Muscle of leg (tissue), 11 donors: ENCODE measurements around the gene CLDN9. TPM values are rescaled to one million over a fixed set of nuclear protein-coding genes. Genes with fewer than 3 reads are reported as not detected.
A peak's percentile ranks its signal among the peaks of the same experiment; 100 is the strongest.
"Not testable (repeated sequence)": the region's sequence is repeated elsewhere in the genome, so short reads cannot be mapped to it uniquely, and the experiment has no call there.

Source experiments
- DNase-seq: peaks from one replicate; pipeline ENCODE4 v3.0.0; 2013
- H3K27ac ChIP-seq: one replicate; pipeline ENCODE4 v1.5.1; 2013; ENCODE audit warnings: mild to moderate bottlenecking, low read length, control low read depth
- H3K27me3 ChIP-seq: one replicate; pipeline ENCODE4 v1.6.1; 2013; ENCODE audit warnings: low read length; ENCODE audit not compliant: control insufficient read depth, insufficient read depth
- H3K36me3 ChIP-seq: one replicate; pipeline ENCODE4 v1.6.1; 2013; ENCODE audit warnings: low read length; ENCODE audit not compliant: control insufficient read depth, insufficient read depth
- H3K4me1 ChIP-seq: one replicate; pipeline ENCODE4 v1.6.1; 2013; ENCODE audit warnings: low read length; ENCODE audit not compliant: control insufficient read depth, insufficient read depth
- H3K4me3 ChIP-seq: one replicate; pipeline ENCODE4 v1.5.1; 2013; ENCODE audit warnings: low read length, control low read depth
- H3K9me3 ChIP-seq: replicated peaks from 2 replicates; pipeline ENCODE4 v1.6.1; 2013; ENCODE audit warnings: low read depth, low read length; ENCODE audit not compliant: control insufficient read depth
- WGBS: methylation state at CpG from one replicate; pipeline ENCODE4 v1.1.5; 2013; ENCODE audit warnings: missing lambda C conversion rate; ENCODE audit not compliant: insufficient coverage; 5-methylcytosine and 5-hydroxymethylcytosine counted together
- polyA plus RNA-seq, 8 donors: library from polyadenylated mRNA; unstranded; fragments of 120-200 nt; gene quantifications; one replicate each; pipeline versions ENCODE4 v1.2.1 to v1.2.3, GENCODE V29; 2013; ENCODE audit warnings: inconsistent platforms in 1 of 8, low replicate concordance in 1 of 8; ENCODE audit not compliant: insufficient read length in 8 of 8, insufficient read depth in 1 of 8
- total RNA-seq: library from RNA; stranded (reverse); fragments of 120-200 nt; gene quantifications from one replicate; pipeline ENCODE4 v1.2.4, GENCODE V29; 2013

CLDN9 gene
- total and polyA plus RNA-seq, 9 donors, result 0.36 to 3.0 (median 1.4) TPM

DNA sequence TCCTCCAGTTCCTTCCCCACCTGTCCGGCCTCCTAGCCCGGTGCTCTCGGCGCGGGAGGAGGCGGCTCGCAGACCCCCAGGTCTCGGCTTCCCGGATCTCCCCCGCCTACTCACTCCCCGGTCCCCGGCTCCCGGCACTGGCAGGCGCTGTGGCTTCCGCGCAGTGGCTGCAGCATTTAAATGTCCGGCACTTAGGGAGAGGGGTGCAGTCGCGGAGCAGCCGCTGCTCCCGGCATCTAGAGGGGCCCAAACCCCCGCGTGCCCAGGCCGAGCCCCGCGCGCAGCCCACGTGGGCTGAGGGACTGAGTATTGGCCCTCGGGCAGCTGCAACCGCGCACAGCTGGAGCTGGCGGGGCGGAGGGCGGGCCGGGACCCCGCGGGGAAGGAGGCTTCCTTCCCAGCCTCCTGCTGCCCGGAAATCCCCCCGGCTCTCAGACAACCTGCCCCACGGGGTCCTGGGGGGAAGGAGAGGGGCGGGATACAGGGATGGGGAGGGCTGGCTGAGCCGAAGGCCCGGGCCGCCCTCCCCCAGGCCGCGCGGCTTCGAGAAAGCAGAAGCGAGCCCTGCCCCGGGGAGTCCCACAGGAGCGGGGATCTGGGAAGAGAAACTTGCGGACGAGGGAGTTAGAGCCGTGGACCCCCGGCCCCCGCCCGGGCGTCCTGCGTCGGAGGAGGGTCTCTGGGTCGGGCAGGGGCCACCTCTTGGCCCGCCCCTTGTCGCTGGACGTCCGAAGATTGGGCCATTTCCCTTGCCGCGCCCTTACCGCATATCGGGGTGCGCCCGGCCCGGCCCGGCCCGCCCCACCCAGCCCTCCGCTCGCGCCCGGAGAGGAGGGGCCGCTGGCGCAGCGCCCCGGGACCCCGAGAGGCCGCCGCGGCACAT is 33.3 kb downstream of the CLDN9 start, which contains the start of gene MMP25:
Gene MMP25 (plus strand): TSS at position 804 of the 883 bp plus-strand sequence. CDS start 357 bp downstream, outside the sequence.
- peak; percentile 55 for DNase-seq
- Histone ChIP-seq H3K4me1 (peaks cover 14% of the 10 kb centered on the region), H3K27me3 (peaks cover 94% of the 10 kb centered on the region), H3K9me3 (no peaks in the 10 kb centered on the region), H3K36me3 (no peaks in the 10 kb centered on the region), H3K4me3 (peak within 1 kb of the TSS; percentile 43), H3K27ac (no peak within 1 kb of the TSS)
- WGBS, result under 1% methylated on average over 76 of the region's 86 CpGs

DNA sequence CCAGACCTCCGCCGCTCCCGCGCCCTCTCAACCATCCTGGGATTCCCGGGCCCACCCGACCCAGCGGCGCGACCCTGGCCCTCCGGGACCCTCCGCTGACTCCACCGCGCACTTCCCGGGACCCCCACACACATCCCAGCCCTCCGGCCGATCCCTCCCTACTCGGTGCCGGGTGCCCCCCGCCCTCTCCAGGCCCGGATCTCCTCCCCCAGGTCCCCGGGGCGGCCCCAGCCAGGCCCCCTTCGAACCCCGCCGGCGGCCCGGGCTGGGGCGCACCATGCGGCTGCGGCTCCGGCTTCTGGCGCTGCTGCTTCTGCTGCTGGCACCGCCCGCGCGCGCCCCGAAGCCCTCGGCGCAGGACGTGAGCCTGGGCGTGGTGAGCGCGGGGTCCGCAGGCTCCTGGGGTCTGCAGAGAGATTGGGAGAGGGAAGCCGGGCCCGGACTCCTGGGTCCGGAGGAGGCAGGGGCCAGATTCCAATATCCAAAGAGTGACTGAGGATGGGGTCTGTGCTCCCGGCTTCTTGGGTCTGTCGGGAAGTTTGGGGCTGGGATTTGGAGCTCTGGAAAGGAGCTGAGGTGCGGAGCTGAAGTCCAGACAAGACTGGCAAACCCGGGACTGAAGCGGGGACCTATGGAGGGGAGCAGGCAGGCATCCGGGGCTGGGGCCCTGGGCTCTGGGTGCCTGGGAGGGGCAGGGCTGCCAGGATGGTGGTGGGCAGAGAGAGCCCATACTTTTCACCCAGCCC is 34.1 kb downstream of the CLDN9 start:
- H3K27ac ChIP-seq, result no peak overlapping the region
- H3K4me3 ChIP-seq, result peak overlapping the region; percentile 43
- no peaks in the 10 kb centered on the region for H3K36me3 ChIP-seq
- WGBS, result 2% methylated on average over 43 of the region's 54 CpGs
- H3K4me1 ChIP-seq, result peaks cover 14% of the 10 kb centered on the region
- DNase-seq, result no peak
- H3K9me3 ChIP-seq, result no peaks in the 10 kb centered on the region
- H3K27me3 ChIP-seq, result peaks cover 90% of the 10 kb centered on the region

DNA sequence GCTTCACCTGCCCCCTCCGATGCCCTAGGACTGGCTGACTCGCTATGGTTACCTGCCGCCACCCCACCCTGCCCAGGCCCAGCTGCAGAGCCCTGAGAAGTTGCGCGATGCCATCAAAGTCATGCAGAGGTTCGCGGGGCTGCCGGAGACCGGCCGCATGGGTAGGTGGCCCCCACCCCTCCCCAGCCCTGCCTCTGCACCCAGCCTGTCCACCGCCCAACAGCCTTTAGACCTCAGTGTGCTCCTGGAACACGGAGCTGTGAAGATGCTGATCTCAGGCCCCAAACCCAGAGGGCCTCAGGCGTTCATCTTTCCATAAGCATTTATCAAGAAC is 34.6 kb downstream of the CLDN9 start:
- WGBS, result 8% methylated on average over 13 of the region's 13 CpGs
- Histone ChIP-seq H3K4me1 (peaks cover 14% of the 10 kb centered on the region), H3K9me3 (no peaks in the 10 kb centered on the region), H3K36me3 (no peaks in the 10 kb centered on the region), H3K27ac (no peak overlapping the region), H3K4me3 (no peak overlapping the region), H3K27me3 (peaks cover 85% of the 10 kb centered on the region)
- DNase-seq, result no peak

- H3K36me3 ChIP-seq, result peaks cover 3% of the 10 kb centered on the region
- no peak overlapping the region for H3K27ac ChIP-seq
- no peaks in the 10 kb centered on the region for H3K9me3 ChIP-seq
- no peak overlapping the region for H3K4me3 ChIP-seq
- H3K27me3 ChIP-seq, result peaks cover 59% of the 10 kb centered on the region
- no peak for DNase-seq
- WGBS, result 73% methylated on average over 18 of the region's 26 CpGs
- H3K4me1 ChIP-seq, result peaks cover 14% of the 10 kb centered on the region
These were observed 37.3 kb downstream of the CLDN9 start for GRCh38 chr16:3049921-3050481.

DNA sequence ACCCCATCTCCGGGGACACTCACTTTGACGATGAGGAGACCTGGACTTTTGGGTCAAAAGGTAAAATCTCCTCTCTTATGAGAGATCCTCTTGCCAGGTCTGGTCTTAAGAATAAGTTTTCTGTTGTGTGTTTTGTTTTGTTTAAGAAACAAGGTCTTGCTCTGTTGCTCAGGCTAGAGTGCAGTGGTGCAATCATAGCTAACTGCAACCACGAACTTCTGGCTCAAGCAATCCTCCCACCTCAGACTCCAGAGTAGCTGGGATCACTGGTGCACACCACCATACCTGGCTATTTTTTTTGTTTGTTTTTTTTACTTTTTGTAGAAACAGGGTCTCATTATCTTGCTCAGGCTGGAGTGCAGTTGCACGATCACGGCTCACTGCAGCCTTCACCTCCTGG is 37.8 kb downstream of the CLDN9 start:
- Histone ChIP-seq H3K9me3 (no peaks in the 10 kb centered on the region), H3K4me1 (peaks cover 12% of the 10 kb centered on the region), H3K4me3 (no peak overlapping the region), H3K36me3 (peaks cover 3% of the 10 kb centered on the region), H3K27ac (no peak overlapping the region), H3K27me3 (peaks cover 55% of the 10 kb centered on the region)
- no CpG with 5 or more reads among the region's 5 CpGs for WGBS
- no peak for DNase-seq

- 33% methylated on average over 1 of the region's 4 CpGs for WGBS
- H3K27me3 ChIP-seq, result peaks cover 49% of the 10 kb centered on the region
- H3K9me3 ChIP-seq, result no peaks in the 10 kb centered on the region
- no peak overlapping the region for H3K27ac ChIP-seq
- H3K36me3 ChIP-seq, result peaks cover 3% of the 10 kb centered on the region
- DNase-seq, result no peak
- H3K4me1 ChIP-seq, result peaks cover 8% of the 10 kb centered on the region
- no peak overlapping the region for H3K4me3 ChIP-seq
These were observed 38.3 kb downstream of the CLDN9 start for GRCh38 chr16:3051009-3051408.

DNA sequence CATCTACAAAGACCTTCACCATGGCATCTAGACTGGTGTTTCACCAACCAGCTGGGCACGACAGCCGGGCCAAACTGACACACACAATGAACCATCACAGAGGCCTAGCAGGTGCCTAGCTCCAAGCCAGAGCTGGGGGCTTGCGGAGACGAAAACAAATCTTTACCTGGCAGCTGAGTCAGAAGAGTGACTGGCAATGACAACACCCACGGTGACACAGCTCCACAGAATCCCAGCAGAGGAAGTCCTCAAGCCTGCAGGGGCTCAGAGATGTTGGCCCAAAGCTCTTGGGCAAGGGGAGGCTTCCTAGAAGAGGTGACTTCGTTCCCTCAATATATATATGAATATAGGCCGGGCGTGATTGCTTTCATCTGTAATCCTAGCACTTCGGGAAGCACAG is 38.8 kb downstream of the CLDN9 start:
- Histone ChIP-seq H3K27me3 (peaks cover 45% of the 10 kb centered on the region), H3K4me1 (peaks cover 4% of the 10 kb centered on the region), H3K9me3 (no peaks in the 10 kb centered on the region), H3K4me3 (no peak overlapping the region), H3K36me3 (peaks cover 3% of the 10 kb centered on the region), H3K27ac (no peak overlapping the region)
- 64% methylated on average over 3 of the region's 9 CpGs for WGBS
- no peak for DNase-seq

GRCh38 chr16:3052571-3053329 is 40.0 kb downstream of the CLDN9 start:
- WGBS, result no CpG with 5 or more reads among the region's 12 CpGs
- H3K4me3 ChIP-seq, H3K36me3 ChIP-seq, DNase-seq, H3K27ac ChIP-seq, H3K9me3 ChIP-seq, H3K4me1 ChIP-seq: not testable (repeated sequence)
- peaks cover 36% of the 10 kb centered on the region for H3K27me3 ChIP-seq

- WGBS, result 80% methylated on average over 4 of the region's 13 CpGs
- DNase-seq, H3K9me3 ChIP-seq, H3K4me3 ChIP-seq, H3K4me1 ChIP-seq, H3K27ac ChIP-seq, H3K36me3 ChIP-seq: not testable (repeated sequence)
- H3K27me3 ChIP-seq, result peaks cover 32% of the 10 kb centered on the region
These were observed 40.6 kb downstream of the CLDN9 start for GRCh38 chr16:3053330-3053710.
